Smooth muscle cell (in vitro differentiated cells): ENCODE data around the gene CRYGD. TPM values are rescaled to one million over a fixed set of nuclear protein-coding genes. Genes with fewer than 3 reads are reported as not detected.

Experiments used
- DNase-seq: peaks from one replicate; lab custom pipeline; 2025; ENCODE audit not compliant: unreplicated experiment; lab: John Stamatoyannopoulos, UW
- H2AFZ ChIP-seq: fragments of 200-600 bp; sonication (generic); 2 replicates; pipeline ENCODE4 v1.6.0; 2016; ENCODE audit warnings: antibody characterized with exemption, low read depth, mild to moderate bottlenecking
- H3F3A ChIP-seq: fragments of 200-600 bp; sonication (generic); 2 replicates; pipeline ENCODE4 v1.6.0; 2017; ENCODE audit warnings: antibody characterized with exemption, low read depth
- H3K27ac ChIP-seq: fragments of 200-600 bp; sonication (generic); 2 replicates; pipeline ENCODE4 v1.5.1; 2016; ENCODE audit warnings: low read depth, mild to moderate bottlenecking
- H3K27me3 ChIP-seq: fragments of 200-600 bp; sonication (generic); 2 replicates; pipeline ENCODE4 v1.6.1; 2016; ENCODE audit warnings: low read depth, mild to moderate bottlenecking
- H3K36me3 ChIP-seq: fragments of 200-600 bp; sonication (generic); 2 replicates; pipeline ENCODE4 v1.5.1; 2016; ENCODE audit warnings: low read depth
- H3K4me1 ChIP-seq: fragments of 200-600 bp; sonication (generic); 2 replicates; pipeline ENCODE4 v1.5.1; 2016; ENCODE audit warnings: low read depth
- H3K4me2 ChIP-seq: fragments of 200-600 bp; sonication (generic); 2 replicates; pipeline ENCODE4 v1.6.0; 2016; ENCODE audit warnings: mild to moderate bottlenecking
- H3K4me3 ChIP-seq: fragments of 200-600 bp; sonication (generic); 2 replicates; pipeline ENCODE4 v1.5.1; 2016; ENCODE audit warnings: mild to moderate bottlenecking
- H3K79me2 ChIP-seq: fragments of 200-600 bp; sonication (generic); 2 replicates; pipeline ENCODE4 v1.6.0; 2016; ENCODE audit warnings: low read depth, mild to moderate bottlenecking
- H3K9ac ChIP-seq: fragments of 200-600 bp; sonication (generic); 2 replicates; pipeline ENCODE4 v1.6.0; 2016; ENCODE audit warnings: low read depth
- H3K9me3 ChIP-seq: fragments of 200-600 bp; sonication (generic); replicated peaks from 2 replicates; pipeline ENCODE4 v1.5.1; 2016; ENCODE audit warnings: low read depth
- H4K20me1 ChIP-seq: fragments of 200-600 bp; sonication (generic); 2 replicates; pipeline ENCODE4 v1.6.0; 2016; ENCODE audit warnings: low read depth
- CTCF ChIP-seq: fragments of 200-600 bp; sonication (generic); IDR thresholded peaks from 2 replicates; pipeline ENCODE4 v1.5.1; 2017; ENCODE audit warnings: borderline replicate concordance, mild to moderate bottlenecking, antibody characterized with exemption; ENCODE audit not compliant: insufficient read depth, poor library complexity, severe bottlenecking
- WGBS: methylation state at CpG from one replicate; pipeline ENCODE4 v1.1.7; 2016; ENCODE audit warnings: low lambda C conversion rate; 5-methylcytosine and 5-hydroxymethylcytosine counted together
- polyA plus RNA-seq: library from polyadenylated mRNA; unstranded; fragments of >200 nt; fragmentation: Nextera tagmentation; extraction: Ambion mirVana; gene quantifications from 2 replicates; pipeline ENCODE4 v1.2.1, GENCODE V29; 2016
- total RNA-seq: library from RNA; depleted of rRNA; stranded (reverse); fragments of >200 nt; gene quantifications from 2 replicates; pipeline ENCODE4 v1.2.3, GENCODE V29; 2014

The CRYGD gene
- total and polyA plus RNA-seq, 2 experiments from 2014 or later, result not detected

DNA sequence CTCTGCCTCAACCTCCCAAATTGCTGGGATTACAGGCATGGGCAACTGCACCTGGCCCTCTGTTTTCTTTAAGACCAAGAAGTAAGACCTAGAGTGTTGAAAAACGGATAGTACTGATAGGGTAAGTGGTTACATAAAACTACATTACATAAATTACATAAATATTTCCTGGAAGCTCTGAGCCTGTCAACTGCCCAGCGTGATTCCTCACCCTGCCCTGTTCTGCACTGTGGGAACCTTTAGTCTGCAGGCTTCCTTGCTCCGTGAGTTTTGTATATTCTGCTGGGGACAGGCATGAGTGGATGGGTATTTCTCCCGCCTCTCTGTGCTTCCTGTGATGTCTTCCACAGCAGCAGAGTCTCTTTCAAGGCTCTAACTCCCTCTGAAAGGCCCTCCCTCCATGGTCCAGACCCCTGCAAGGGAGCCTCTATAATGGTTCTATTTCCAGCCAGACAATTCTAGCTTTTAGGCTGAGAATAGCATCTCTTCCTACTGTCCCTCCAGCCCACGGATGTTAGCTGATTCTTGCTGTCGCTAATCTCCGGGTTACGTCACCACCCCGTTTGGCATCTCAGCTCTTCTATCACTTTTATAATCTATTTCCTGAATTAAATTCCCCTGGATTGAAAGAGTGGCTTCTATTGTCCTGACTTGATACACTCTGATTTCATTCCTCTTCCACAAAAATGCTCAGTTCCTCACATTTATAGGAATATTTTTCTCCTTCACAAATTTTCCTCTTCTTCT, 49.5 kb downstream of the CRYGD start:
- DNase-seq, result no peak
- Histone ChIP-seq H3K27me3 (no peaks in the 10 kb centered on the region), H3K36me3 (no peaks in the 10 kb centered on the region), H3K79me2 (no peaks in the 10 kb centered on the region), H3K9ac (no peak overlapping the region), H3K4me3 (no peak overlapping the region), H3K4me2 (no peak overlapping the region), H3K4me1 (no peaks in the 10 kb centered on the region), H3F3A (no peaks in the 10 kb centered on the region), H3K9me3 (no peaks in the 10 kb centered on the region), H2AFZ (no peak overlapping the region), H4K20me1 (no peaks in the 10 kb centered on the region), H3K27ac (no peak overlapping the region)
- WGBS, result 74% methylated on average over 9 of the region's 9 CpGs
- TF ChIP-seq CTCF, result no peak

DNA sequence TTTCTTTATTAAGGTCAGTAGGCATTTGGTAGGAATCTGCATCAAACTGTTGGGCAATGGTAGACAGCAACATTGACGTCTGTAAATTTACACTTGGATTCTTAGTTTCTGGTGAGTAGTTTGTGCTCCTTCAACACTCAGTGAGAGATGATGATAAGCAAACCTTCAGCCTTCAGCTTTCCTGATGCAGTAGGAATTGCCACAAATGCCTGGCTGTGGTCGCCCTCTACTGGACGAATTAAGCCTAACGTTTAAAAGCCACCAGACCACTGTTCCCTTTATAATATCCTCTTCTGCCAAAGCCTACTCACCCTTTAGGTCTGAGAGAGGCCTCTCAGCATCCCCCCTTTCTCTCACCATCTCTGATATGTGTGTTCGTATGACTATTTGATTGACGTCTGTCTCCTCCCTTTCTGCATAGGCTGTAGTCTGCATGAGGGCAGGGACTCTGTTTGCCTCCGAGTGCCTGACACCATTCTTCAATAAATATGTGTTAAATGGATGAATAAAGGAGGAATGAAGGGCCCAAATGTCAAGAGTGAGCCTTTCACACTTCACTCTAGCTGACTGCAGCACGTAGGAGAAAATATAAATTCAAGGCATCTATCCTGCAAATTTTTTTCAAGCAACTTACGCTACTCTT, 52.0 kb downstream of the CRYGD start:
- H4K20me1 ChIP-seq, result no peaks in the 10 kb centered on the region
- peak; percentile 77 for TF ChIP-seq CTCF
- H3K9ac ChIP-seq, result no peak overlapping the region
- peak; percentile 2 for DNase-seq
- WGBS, result 29% methylated on average over 9 of the region's 9 CpGs
- no peaks in the 10 kb centered on the region for H3K36me3 ChIP-seq
- H3F3A ChIP-seq, result no peaks in the 10 kb centered on the region
- no peak overlapping the region for H2AFZ ChIP-seq
- no peaks in the 10 kb centered on the region for H3K4me1 ChIP-seq
- H3K4me3 ChIP-seq, result no peak overlapping the region
- no peak overlapping the region for H3K27ac ChIP-seq
- no peaks in the 10 kb centered on the region for H3K27me3 ChIP-seq
- no peaks in the 10 kb centered on the region for H3K9me3 ChIP-seq
- H3K79me2 ChIP-seq, result no peaks in the 10 kb centered on the region
- no peak overlapping the region for H3K4me2 ChIP-seq

Other genes starting within 250 kb of the CRYGD start
- gene PLEKHM3, start 99.0 kb downstream of the CRYGD start, total RNA-seq, result 10.3 and 11.3 TPM in 2 replicates
- 3.2 and 3.8 TPM in 2 replicates for gene PLEKHM3, start 99.0 kb downstream of the CRYGD start, polyA plus RNA-seq
- gene CRYGC, start 5.3 kb upstream of the CRYGD start, total RNA-seq, result not detected in 2 replicates
- not detected in 2 replicates for gene CRYGC, start 5.3 kb upstream of the CRYGD start, polyA plus RNA-seq
- gene CRYGB, start 21.6 kb upstream of the CRYGD start, total RNA-seq, result not detected in 2 replicates
- not detected in 2 replicates for gene CRYGB, start 21.6 kb upstream of the CRYGD start, polyA plus RNA-seq
- not detected in 2 replicates for gene CRYGA, start 39.1 kb upstream of the CRYGD start, total RNA-seq
- gene CRYGA, start 39.1 kb upstream of the CRYGD start, polyA plus RNA-seq, result not detected in 2 replicates
- gene C2orf80, start 65.5 kb upstream of the CRYGD start, total RNA-seq, result not detected in 2 replicates
- gene C2orf80, start 65.5 kb upstream of the CRYGD start, polyA plus RNA-seq, result not detected in 2 replicates
- 98.6 and 143 TPM in 2 replicates for gene IDH1, start 130.5 kb upstream of the CRYGD start, total RNA-seq
- gene IDH1, start 130.5 kb upstream of the CRYGD start, polyA plus RNA-seq, result 76.0 and 97.2 TPM in 2 replicates
- gene PIKFYVE, start 141.7 kb upstream of the CRYGD start, total RNA-seq, result 29.5 and 32.5 TPM in 2 replicates
- gene PIKFYVE, start 141.7 kb upstream of the CRYGD start, polyA plus RNA-seq, result 4.9 and 5.2 TPM in 2 replicates